Heart left ventricle (tissue), 16 donors: ENCODE results near the gene MOK. TPM values are rescaled to one million over a fixed set of nuclear protein-coding genes. Genes with fewer than 3 reads are reported as not detected.

Experiments used
- ATAC-seq, 4 donors: fragments of 200-7000 bp; cut with Tn5 transposase; one replicate each; pipeline ENCODE4 v1.9.1; 2020 to 2022; ENCODE audit warnings: moderate library complexity in 4 of 4, mild to moderate bottlenecking in 3 of 4, moderate number of reproducible peaks in 1 of 4
- DNase-seq, 5 donors: peaks; one replicate each; pipeline ENCODE4 v3.0.0-alpha.2; 2020
- H3K27ac ChIP-seq, 12 donors: fragments of 200-600 bp; sonication (generic) in 4 of 12; one replicate each; pipeline versions ENCODE4 v1.5.0 to v1.8.0; 2016 to 2022; ENCODE audit warnings: mild to moderate bottlenecking in 2 of 12
- H3K27me3 ChIP-seq, 9 donors: fragments of 200-600 bp; sonication (generic) in 2 of 9; one replicate each; pipeline versions ENCODE4 v1.5.1 to v1.8.0; 2016 to 2022; ENCODE audit warnings: mild to moderate bottlenecking in 3 of 9
- H3K36me3 ChIP-seq, 9 donors: fragments of 200-600 bp; sonication (generic) in 2 of 9; one replicate each; pipeline versions ENCODE4 v1.5.0 to v1.8.0; 2018 to 2022; ENCODE audit warnings: mild to moderate bottlenecking in 2 of 9
- H3K4me1 ChIP-seq, 12 donors: fragments of 200-600 bp; sonication (generic) in 4 of 12; one replicate each; pipeline versions ENCODE4 v1.5.0 to v1.8.0; 2016 to 2022; ENCODE audit warnings: mild to moderate bottlenecking in 3 of 12
- H3K4me3 ChIP-seq, 12 donors: fragments of 200-600 bp; sonication (generic) in 4 of 12; one replicate each; pipeline versions ENCODE4 v1.5.0 to v1.8.0; 2017 to 2022; ENCODE audit warnings: mild to moderate bottlenecking in 9 of 12, moderate library complexity in 4 of 12
- H3K9me3 ChIP-seq, 12 donors: fragments of 200-600 bp; sonication (generic) in 4 of 12; one replicate each; pipeline versions ENCODE4 v1.5.0 to v1.8.0; 2016 to 2022; ENCODE audit warnings: mild to moderate bottlenecking in 1 of 12
- CTCF ChIP-seq, 12 donors: fragments of 200-600 bp; sonication (generic) in 4 of 12; IDR thresholded peaks; one replicate each; pipeline versions ENCODE4 v1.5.0 to v1.8.0; 2018 to 2022; ENCODE audit warnings: antibody characterized with exemption in 12 of 12, mild to moderate bottlenecking in 5 of 12
- POLR2A ChIP-seq, 2 donors: fragments of 450-650 bp; IDR thresholded peaks; one replicate each; pipeline ENCODE4 v1.6.1; 2017; ENCODE audit warnings: antibody characterized with exemption in 2 of 2, mild to moderate bottlenecking in 2 of 2, moderate library complexity in 2 of 2
- WGBS, 4 donors: extraction: QIAGEN DNeasy Blood & Tissue Kit in 2 of 4; methylation state at CpG; one replicate each; pipeline versions ENCODE4 v1.1.5 to v1.1.7; 2013 to 2018; 5-methylcytosine and 5-hydroxymethylcytosine counted together
- intact Hi-C, 10 donors: fragments of 100-400 bp; cut with DNase I; formaldehyde crosslinking; loops; one replicate each; pipeline versions ENCODE4 v1.11.1 to v1.14.2; 2022
- polyA plus RNA-seq, 2 donors: library from polyadenylated mRNA; stranded (reverse); fragments of 200-250 nt; gene quantifications; one replicate each; pipeline ENCODE4 v1.2.3, GENCODE V29; 2013
- total RNA-seq, 9 donors: library from RNA; depleted of rRNA in 2 of 9; stranded (reverse); fragments of >200 nt in 2 of 9; fragmentation: NEBNext Ultra II Directional in 3 of 9; extraction: Animal tissue kit (Norgen Biotek cat#: 25700) in 3 of 9; gene quantifications; one replicate each; pipeline versions ENCODE4 v1.1.0 to v1.2.4, GENCODE V29; 2016 to 2023
- donor health status: ischemic (EF 13 %, LVEDD 7.1; RV severe dilation, severe dysfunction).
- donor health status: healthy with polysubstance abuse.
- donor health status: DM: no; HTN: yes; CAD: no.
- donor health status: DM: no; HTN: no; CAD: no.
- donor health status: ischemic (EF 25% LVEDD 6.9; RV normal size, moderate dysfunction).
- donor health status: ischemic (EF 25% LVEDD 5.7; RV mildly dilated, moderate dysfunction).
- donor health status: healthy.
- donor health status: DM: yes; HTN: yes; CAD: no.
- donor health status: ischemic (EF 35%, LVEDD 5.7; RV mildly dilated, moderate dysfunction).
- donor health status: nonischemic (EF 11% LVEDD 7.7; RV severe dilation, severe dysfunction).
- donor health status: DM: yes; HTN: yes; CAD: no.
- donor health status: PGD.
- donor health status: ischemic (EF 29% LVEDD 5.4; RV normal size, mild dysfunction).
- donor health status: nonischemic (EF 23%, LVEDD 6.1; RV moderate dilation, normal function).

MOK gene
- total and polyA plus RNA-seq, 11 donors: 8.7 to 18.1 (median 12.7) TPM

GRCh38 chr14:102239231-102239630, 65.7 kb downstream of the MOK start:
- WGBS, 4 donors: 95 to 99% (median 97%) methylated on average over 4 of the region's 4 CpGs
- H3K27ac ChIP-seq: no peak overlapping the region
- no peaks in the 10 kb centered on the region for H3K36me3 ChIP-seq
- peaks cover 0 to 9% (median 2%) of the 10 kb centered on the region in 12 donors for H3K4me1 ChIP-seq
- no peak overlapping the region for H3K4me3 ChIP-seq
- H3K27me3 ChIP-seq: no peaks in the 10 kb centered on the region
- ATAC-seq (no peak), DNase-seq (no peak)
- H3K9me3 ChIP-seq: no peaks in the 10 kb centered on the region
- no peak for TF ChIP-seq CTCF (IDR thresholded peaks at IDR 0.05)
- TF ChIP-seq POLR2A (IDR thresholded peaks at IDR 0.05): no peak
- intact Hi-C loops: loop anchor here in 1 of 10 donors (10.0 kb wide), 1 partner anchor 286 kb away; no protein-coding TSS in a partner anchor

- H3K9me3 ChIP-seq: no peaks in the 10 kb centered on the region
Observed at GRCh38 chr14:102238766-102239165, 66.2 kb downstream of the MOK start.

GRCh38 chr14:102238131-102238530, 66.8 kb downstream of the MOK start:
- ATAC-seq (no peak), DNase-seq (no peak)
- peaks cover 0 to 7% (median 0%) of the 10 kb centered on the region in 9 donors for H3K36me3 ChIP-seq
- 69 to 76% (median 70%) methylated on average over 4 of the region's 4 CpGs for WGBS, 4 donors
- H3K4me3 ChIP-seq: no peak overlapping the region
- no peaks in the 10 kb centered on the region for H3K9me3 ChIP-seq
- intact Hi-C loops: loop anchor here in 1 of 10 donors (10.0 kb wide), 1 partner anchor 287 kb away; no protein-coding TSS in a partner anchor
- H3K27me3 ChIP-seq: no peaks in the 10 kb centered on the region
- TF ChIP-seq POLR2A (IDR thresholded peaks at IDR 0.05) (no peak), CTCF (IDR thresholded peaks at IDR 0.05) (no peak)
- no peak overlapping the region for H3K27ac ChIP-seq
- H3K4me1 ChIP-seq: peaks cover 0 to 9% (median 2%) of the 10 kb centered on the region in 12 donors

More at GRCh38 chr14:102238766-102239165, 66.2 kb downstream of the MOK start:
- Histone ChIP-seq H3K4me1 (peaks cover 0 to 9% (median 2%) of the 10 kb centered on the region in 12 donors), H3K27ac (no peak overlapping the region), H3K36me3 (peaks cover 0 to under 1% (median 0%) of the 10 kb centered on the region in 9 donors), H3K27me3 (no peaks in the 10 kb centered on the region), H3K4me3 (no peak overlapping the region)
- no peak for TF ChIP-seq CTCF (IDR thresholded peaks at IDR 0.05)
- TF ChIP-seq POLR2A (IDR thresholded peaks at IDR 0.05): no peak
- WGBS, 4 donors: 92 to 97% (median 95%) methylated on average over 3 of the region's 3 CpGs
- intact Hi-C loops: loop anchor here in 1 of 10 donors (10.0 kb wide), 1 partner anchor 286 kb away; no protein-coding TSS in a partner anchor
- ATAC-seq (no peak), DNase-seq (no peak)

- Histone ChIP-seq H3K36me3 (peaks cover 0 to 27% (median 12%) of the 10 kb centered on the region in 9 donors), H3K4me3 (no peak overlapping the region), H3K27me3 (no peaks in the 10 kb centered on the region), H3K9me3 (no peaks in the 10 kb centered on the region), H3K4me1 (peaks cover 0 to 9% (median 2%) of the 10 kb centered on the region in 12 donors), H3K27ac (no peak overlapping the region)
- ATAC-seq (no peak), DNase-seq (no peak)
- intact Hi-C loops: loop anchor here in 2 of 10 donors (2.0 to 10.0 kb wide), 2 partner anchors 79 to 289 kb away; no protein-coding TSS in a partner anchor
- TF ChIP-seq CTCF (IDR thresholded peaks at IDR 0.05) (no peak), POLR2A (IDR thresholded peaks at IDR 0.05) (no peak)
- 92 to 97% (median 94%) methylated on average over 12 of the region's 12 CpGs for WGBS, 4 donors
Observed at GRCh38 chr14:102236026-102236425, 68.9 kb downstream of the MOK start.
